CD4-positive, alpha-beta memory T cell (primary cell): ENCODE measurements around the gene SLC16A6. TPM values are rescaled to one million over a fixed set of nuclear protein-coding genes. Genes with fewer than 3 reads are reported as not detected.
"Not testable (repeated sequence)": the region's sequence is repeated elsewhere in the genome, so short reads cannot be mapped to it uniquely, and the experiment has no call there.

Experiments
- CTCF ChIA-PET: fragments of 350-600 bp; sonication (Branson Sonifier 250); formaldehyde crosslinking; loops from one replicate; lab custom pipeline; 2021; ENCODE audit warnings: inconsistent platforms; ENCODE audit not compliant: partially characterized antibody; lab: Charles Lee
- POLR2A ChIA-PET: fragments of 350-600 bp; sonication (Branson Sonifier 250); formaldehyde crosslinking; loops from one replicate; lab custom pipeline; 2021; ENCODE audit not compliant: partially characterized antibody; lab: Charles Lee
- DNase-seq, 5 donors: peaks; one replicate each; pipeline versions ENCODE4 v3.0.0 to v3.0.0-alpha.2; 2020 to 2022; ENCODE audit warnings: mixed read lengths in 1 of 5
- H3K27ac ChIP-seq: one replicate; pipeline ENCODE4 v1.7.0; 2013; ENCODE audit warnings: low read depth, low read length
- H3K27me3 ChIP-seq: 2 replicates; pipeline ENCODE4 v1.7.0; 2013; ENCODE audit warnings: mild to moderate bottlenecking, low read length, moderate library complexity; ENCODE audit not compliant: insufficient read depth
- H3K36me3 ChIP-seq: 2 replicates; pipeline ENCODE4 v1.7.0; 2013; ENCODE audit warnings: mild to moderate bottlenecking, low read length, moderate library complexity; ENCODE audit not compliant: insufficient read depth
- H3K4me1 ChIP-seq: 2 replicates; pipeline ENCODE4 v1.7.0; 2013; ENCODE audit warnings: mild to moderate bottlenecking, low read length, moderate library complexity; ENCODE audit not compliant: insufficient read depth
- H3K4me3 ChIP-seq, 2 donors: one replicate each; pipeline ENCODE4 v1.7.0; 2013; ENCODE audit warnings: low read length in 2 of 2, mild to moderate bottlenecking in 1 of 2
- H3K9me3 ChIP-seq, 2 donors: one replicate each; pipeline ENCODE4 v1.7.0; 2013; ENCODE audit warnings: low read length in 2 of 2, control low read depth in 1 of 2; ENCODE audit not compliant: control insufficient read depth in 1 of 2
- H3K27ac Mint-ChIP-seq, 7 donors: one replicate each; pipeline ENCODE4 v1.8.0; 2020 to 2021; ENCODE audit warnings: mixed read lengths in 7 of 7, mild to moderate bottlenecking in 6 of 7, inconsistent platforms in 3 of 7, moderate library complexity in 3 of 7
- H3K27me3 Mint-ChIP-seq, 2 donors: one replicate each; pipeline ENCODE4 v1.8.0; 2020 to 2021; ENCODE audit warnings: mixed read lengths in 2 of 2
- H3K36me3 Mint-ChIP-seq, 2 donors: one replicate each; pipeline ENCODE4 v1.8.0; 2020 to 2021; ENCODE audit warnings: mixed read lengths in 2 of 2, inconsistent platforms in 1 of 2, mild to moderate bottlenecking in 1 of 2
- H3K4me1 Mint-ChIP-seq, 4 donors: one replicate each; pipeline ENCODE4 v1.8.0; 2020 to 2021; ENCODE audit warnings: mixed read lengths in 4 of 4, mild to moderate bottlenecking in 1 of 4
- H3K4me3 Mint-ChIP-seq, 8 donors: one replicate each; pipeline ENCODE4 v1.8.0; 2020 to 2021; ENCODE audit warnings: mixed read lengths in 8 of 8, mild to moderate bottlenecking in 7 of 8, moderate library complexity in 6 of 8, inconsistent platforms in 3 of 8
- H3K9me3 Mint-ChIP-seq, 8 donors: one replicate each; pipeline ENCODE4 v1.8.0; 2020 to 2021; ENCODE audit warnings: mixed read lengths in 8 of 8, mild to moderate bottlenecking in 5 of 8, inconsistent platforms in 3 of 8, moderate library complexity in 1 of 8
- intact Hi-C: fragments of 100-400 bp; cut with micrococcal nuclease; formaldehyde crosslinking; loops from one replicate; pipeline ENCODE4 v1.15.1; 2023
- polyA plus RNA-seq, 2 donors: library from polyadenylated mRNA; unstranded; fragments of 300-500 nt; fragmentation: Illumina TruSeq; gene quantifications; one replicate each; pipeline ENCODE4 v1.2.3, GENCODE V29; 2021
- total RNA-seq, 2 experiments: library from RNA; stranded (reverse); gene quantifications; one replicate each; pipeline ENCODE4 v1.2.3, GENCODE V29; 2021

Gene SLC16A6
- total and polyA plus RNA-seq, 4 experiments from 2014 or later: 1.7 to 7.4 (median 4.5) TPM

- H3K36me3 ChIP-seq, H3K4me3 Mint-ChIP-seq, H3K4me3 ChIP-seq, H3K9me3 ChIP-seq, H3K27me3 Mint-ChIP-seq, DNase-seq, H3K9me3 Mint-ChIP-seq, H3K27me3 ChIP-seq, H3K27ac ChIP-seq, H3K27ac Mint-ChIP-seq, intact Hi-C loops: not testable (repeated sequence)
- Mint-ChIP-seq H3K36me3 (peaks cover 21 to 28% of the 10 kb centered on the region in 2 donors), H3K4me1 (peaks cover 17 to 42% (median 18%) of the 10 kb centered on the region in 4 donors)
- peaks cover 18% of the 10 kb centered on the region for H3K4me1 ChIP-seq
- POLR2A ChIA-PET: interaction anchor here (4.2 kb wide), 1 partner anchor 25 kb away, joined by 40 read pairs; the partner anchor contains the start of genes ARSG and SLC16A6
- CTCF ChIA-PET: interaction anchor here (1.0 to 7.6 kb wide), 11 partner anchors 9 to 203 kb away, joined by 3 to 181 read pairs (median 8); no protein-coding TSS in a partner anchor
Observed at GRCh38 chr17:68265833-68266232, 25.1 kb downstream of the SLC16A6 start.

- not testable (repeated sequence) for H3K4me3 ChIP-seq, H3K36me3 ChIP-seq, H3K27me3 Mint-ChIP-seq, H3K9me3 Mint-ChIP-seq, H3K9me3 ChIP-seq, H3K27me3 ChIP-seq, H3K27ac ChIP-seq
- intact Hi-C loops: loop anchor here (1.0 to 2.0 kb wide), 5 partner anchors 28 to 200 kb away; partner anchors contain the start of genes ARSG and SLC16A6
- peak; percentile 32 to 68 (median 39) for DNase-seq
- H3K36me3 Mint-ChIP-seq: peaks cover 6 to 15% of the 10 kb centered on the region in 2 donors
- peak overlapping the region; percentile 4 to 93 (median 77) for H3K27ac Mint-ChIP-seq
- ChIA-PET CTCF (interaction anchor here (0.9 to 7.6 kb wide), 27 partner anchors 8 to 204 kb away, joined by 3 to 181 read pairs (median 8); partner anchors contain the start of genes AMZ2 and WIPI1), POLR2A (interaction anchor here (0.6 to 4.2 kb wide), 9 partner anchors 15 to 178 kb away, joined by 3 to 40 read pairs (median 4); partner anchors contain the start of genes ARSG and SLC16A6)
- peaks cover 29 to 60% (median 35%) of the 10 kb centered on the region in 4 donors for H3K4me1 Mint-ChIP-seq
- H3K4me3 Mint-ChIP-seq: peak overlapping the region in 3 of 8 donors; percentile 31 to 53 (median 35)
- peaks cover 41% of the 10 kb centered on the region for H3K4me1 ChIP-seq
Observed at GRCh38 chr17:68263101-68263681, 27.7 kb downstream of the SLC16A6 start.

GRCh38 chr17:68262467-68262866, 28.5 kb downstream of the SLC16A6 start:
- H3K4me3 ChIP-seq, H3K36me3 ChIP-seq, H3K27ac ChIP-seq, H3K9me3 Mint-ChIP-seq, H3K27me3 ChIP-seq, DNase-seq, H3K9me3 ChIP-seq, H3K27me3 Mint-ChIP-seq: not testable (repeated sequence)
- intact Hi-C loops: loop anchor here (2.0 kb wide), 1 partner anchor 28 kb away; the partner anchor contains the start of genes ARSG and SLC16A6
- Mint-ChIP-seq H3K27ac (peak overlapping the region in 6 of 7 donors; percentile 58 to 93 (median 80)), H3K36me3 (peaks cover 1 to 15% of the 10 kb centered on the region in 2 donors), H3K4me1 (peaks cover 32 to 63% (median 40%) of the 10 kb centered on the region in 4 donors), H3K4me3 (peak overlapping the region in 1 of 8 donors; percentile 49)
- peaks cover 48% of the 10 kb centered on the region for H3K4me1 ChIP-seq
- CTCF ChIA-PET: interaction anchor here (0.9 to 7.6 kb wide), 21 partner anchors 8 to 205 kb away, joined by 3 to 181 read pairs (median 8); partner anchors contain the start of genes AMZ2 and WIPI1
- POLR2A ChIA-PET: interaction anchor here (0.6 to 4.2 kb wide), 8 partner anchors 21 to 178 kb away, joined by 3 to 40 read pairs (median 4); partner anchors contain the start of genes ARSG and SLC16A6

GRCh38 chr17:68260051-68260762, 30.7 kb downstream of the SLC16A6 start:
- no peak overlapping the region for H3K4me3 ChIP-seq
- peak overlapping the region in 3 of 8 donors; percentile 8 to 82 (median 81) for H3K4me3 Mint-ChIP-seq
- H3K9me3 Mint-ChIP-seq: peaks cover 0 to 2% (median 0%) of the 10 kb centered on the region in 8 donors
- H3K27ac ChIP-seq: peak overlapping the region; percentile 62
- intact Hi-C loops: no loop called here
- H3K27me3 ChIP-seq: no peaks in the 10 kb centered on the region
- H3K27me3 Mint-ChIP-seq: no peaks in the 10 kb centered on the region
- H3K9me3 ChIP-seq: no peaks in the 10 kb centered on the region
- ChIA-PET CTCF (interaction anchor here (1.1 to 7.6 kb wide), 8 partner anchors 8 to 198 kb away, joined by 3 to 181 read pairs (median 9); partner anchors contain the start of gene AMZ2), POLR2A (interaction anchor here (0.7 to 2.2 kb wide), 8 partner anchors 12 to 178 kb away, joined by 3 to 29 read pairs (median 4); partner anchors contain the start of genes AMZ2, ARSG and SLC16A6)
- peak overlapping the region; percentile 81 to 99 (median 97) for H3K27ac Mint-ChIP-seq
- H3K4me1 ChIP-seq: peaks cover 71% of the 10 kb centered on the region
- H3K36me3 Mint-ChIP-seq: peaks cover 4 to 22% of the 10 kb centered on the region in 2 donors
- no peak for DNase-seq
- no peaks in the 10 kb centered on the region for H3K36me3 ChIP-seq
- H3K4me1 Mint-ChIP-seq: peaks cover 48 to 75% (median 55%) of the 10 kb centered on the region in 4 donors

GRCh38 chr17:68259648-68259951, 31.3 kb downstream of the SLC16A6 start:
- intact Hi-C loops: loop anchor here (1.0 kb wide), 2 partner anchors 54 to 87 kb away; no protein-coding TSS in a partner anchor
- Mint-ChIP-seq H3K4me1 (peaks cover 54 to 82% (median 62%) of the 10 kb centered on the region in 4 donors), H3K36me3 (peaks cover 8 to 22% of the 10 kb centered on the region in 2 donors), H3K4me3 (peak overlapping the region; percentile 54 to 82 (median 78)), H3K27ac (peak overlapping the region; percentile 81 to 99 (median 97))
- POLR2A ChIA-PET: interaction anchor here (0.8 to 2.2 kb wide), 12 partner anchors 11 to 198 kb away, joined by 3 to 29 read pairs (median 6); partner anchors contain the start of genes AMZ2, ARSG, SLC16A6 and WIPI1
- H3K9me3 ChIP-seq, H3K27me3 ChIP-seq, DNase-seq, H3K27me3 Mint-ChIP-seq, H3K36me3 ChIP-seq, H3K9me3 Mint-ChIP-seq, H3K4me3 ChIP-seq: not testable (repeated sequence)
- H3K4me1 ChIP-seq: peaks cover 77% of the 10 kb centered on the region
- CTCF ChIA-PET: interaction anchor here (0.8 to 2.9 kb wide), 2 partner anchors 79 to 87 kb away, joined by 4 to 9 read pairs; no protein-coding TSS in a partner anchor
- H3K27ac ChIP-seq: peak overlapping the region; percentile 62

GRCh38 chr17:68258890-68259647, 31.9 kb downstream of the SLC16A6 start:
- not testable (repeated sequence) for H3K9me3 ChIP-seq, H3K9me3 Mint-ChIP-seq, H3K4me3 ChIP-seq, H3K36me3 ChIP-seq, H3K27me3 ChIP-seq, H3K27me3 Mint-ChIP-seq
- Histone ChIP-seq H3K4me1 (peaks cover 82% of the 10 kb centered on the region), H3K27ac (peak overlapping the region; percentile 88)
- Mint-ChIP-seq H3K27ac (peak overlapping the region; percentile 81 to 99 (median 98)), H3K36me3 (peaks cover 8 to 22% of the 10 kb centered on the region in 2 donors), H3K4me1 (peaks cover 58 to 87% (median 66%) of the 10 kb centered on the region in 4 donors), H3K4me3 (peak overlapping the region; percentile 73 to 82 (median 78))
- POLR2A ChIA-PET: interaction anchor here (0.8 to 2.2 kb wide), 16 partner anchors 10 to 199 kb away, joined by 3 to 29 read pairs (median 5); partner anchors contain the start of genes AMZ2, ARSG, SLC16A6 and WIPI1
- CTCF ChIA-PET: interaction anchor here (0.8 to 2.9 kb wide), 6 partner anchors 11 to 207 kb away, joined by 3 to 9 read pairs (median 4); partner anchors contain the start of gene AMZ2
- peak; percentile 80 to 91 (median 84) for DNase-seq
- intact Hi-C loops: loop anchor here (1.0 kb wide), 3 partner anchors 10 to 87 kb away; no protein-coding TSS in a partner anchor
